Measurements from ENCODE around the gene TUBA4B.
"Not testable (repeated sequence)": the region's sequence is repeated elsewhere in the genome, so short reads cannot be mapped to it uniquely, and the experiment has no call there.

Gene TUBA4B

DNA sequence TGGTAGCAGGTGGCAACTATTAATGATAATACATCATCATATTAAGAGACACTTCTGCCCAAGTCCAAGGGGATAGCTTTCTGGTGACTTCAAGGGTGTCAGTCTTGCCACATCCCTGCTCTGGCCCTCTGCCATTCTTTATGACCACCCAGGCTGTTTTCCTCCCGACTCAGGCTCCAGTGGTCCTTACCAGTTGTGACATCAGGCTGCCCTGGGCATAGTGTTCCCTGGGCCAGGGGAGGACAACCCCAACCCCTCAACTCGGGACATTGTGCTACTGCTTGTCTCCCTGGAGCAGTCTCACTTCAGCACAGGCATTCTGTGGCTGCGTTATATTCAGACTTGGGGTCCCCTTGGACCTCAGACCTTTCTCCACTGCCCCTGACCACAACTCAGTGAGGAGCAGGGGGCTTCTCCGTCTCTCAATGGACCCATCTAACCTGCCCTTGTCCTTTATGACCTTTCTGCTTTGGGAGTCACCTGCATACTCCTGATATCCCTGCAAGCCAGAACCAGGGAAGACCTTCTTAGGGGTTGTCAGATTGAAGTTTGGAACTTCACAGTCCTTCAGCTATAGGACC is 39.0 kb downstream of the TUBA4B start:
- no peak for DNase-seq

DNA sequence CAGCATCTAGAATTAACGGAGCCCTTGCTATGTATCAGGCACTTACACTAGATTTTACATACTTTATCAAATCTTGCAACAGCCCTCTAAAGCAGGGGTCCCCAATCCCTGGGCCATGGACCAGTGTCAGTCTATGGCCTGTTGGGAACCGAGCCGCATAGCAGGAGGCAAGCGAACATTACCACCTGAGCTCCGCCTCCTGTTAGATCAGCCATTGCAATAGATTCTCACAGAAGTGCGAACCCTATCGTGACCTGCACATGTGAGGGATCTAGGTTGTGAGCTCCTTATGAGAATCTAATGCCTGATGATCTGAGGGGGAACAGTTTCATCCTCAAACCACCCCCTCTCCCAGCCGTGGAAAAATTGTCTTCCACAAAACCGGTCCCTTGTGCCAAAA is 39.6 kb downstream of the TUBA4B start:
- DNase-seq: no peak

DNA sequence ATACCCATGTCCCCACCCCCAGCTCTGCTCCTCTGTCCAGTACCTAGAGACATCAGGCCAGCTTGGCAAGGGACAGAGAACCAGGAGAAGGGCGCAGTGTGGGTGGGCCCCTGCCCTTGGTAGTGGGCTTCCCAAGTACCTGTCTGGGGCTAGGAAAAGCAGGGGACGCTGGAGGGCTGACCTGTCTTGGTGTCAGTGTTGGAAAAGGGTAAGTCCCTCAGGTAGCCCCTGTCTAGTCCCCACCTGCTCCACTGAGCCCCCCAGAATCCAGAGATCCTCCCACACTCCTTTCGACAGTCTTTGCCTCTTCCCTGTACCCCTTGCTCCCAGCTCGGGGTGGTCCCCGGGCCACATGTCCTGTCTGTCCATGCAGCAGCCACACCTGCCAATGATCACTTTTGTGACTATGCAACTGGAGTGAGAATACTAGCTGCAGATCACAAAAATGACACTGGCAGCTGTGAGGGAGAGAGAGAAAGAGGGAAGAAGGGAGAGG is 40.7 kb downstream of the TUBA4B start:
- no peak for DNase-seq

DNA sequence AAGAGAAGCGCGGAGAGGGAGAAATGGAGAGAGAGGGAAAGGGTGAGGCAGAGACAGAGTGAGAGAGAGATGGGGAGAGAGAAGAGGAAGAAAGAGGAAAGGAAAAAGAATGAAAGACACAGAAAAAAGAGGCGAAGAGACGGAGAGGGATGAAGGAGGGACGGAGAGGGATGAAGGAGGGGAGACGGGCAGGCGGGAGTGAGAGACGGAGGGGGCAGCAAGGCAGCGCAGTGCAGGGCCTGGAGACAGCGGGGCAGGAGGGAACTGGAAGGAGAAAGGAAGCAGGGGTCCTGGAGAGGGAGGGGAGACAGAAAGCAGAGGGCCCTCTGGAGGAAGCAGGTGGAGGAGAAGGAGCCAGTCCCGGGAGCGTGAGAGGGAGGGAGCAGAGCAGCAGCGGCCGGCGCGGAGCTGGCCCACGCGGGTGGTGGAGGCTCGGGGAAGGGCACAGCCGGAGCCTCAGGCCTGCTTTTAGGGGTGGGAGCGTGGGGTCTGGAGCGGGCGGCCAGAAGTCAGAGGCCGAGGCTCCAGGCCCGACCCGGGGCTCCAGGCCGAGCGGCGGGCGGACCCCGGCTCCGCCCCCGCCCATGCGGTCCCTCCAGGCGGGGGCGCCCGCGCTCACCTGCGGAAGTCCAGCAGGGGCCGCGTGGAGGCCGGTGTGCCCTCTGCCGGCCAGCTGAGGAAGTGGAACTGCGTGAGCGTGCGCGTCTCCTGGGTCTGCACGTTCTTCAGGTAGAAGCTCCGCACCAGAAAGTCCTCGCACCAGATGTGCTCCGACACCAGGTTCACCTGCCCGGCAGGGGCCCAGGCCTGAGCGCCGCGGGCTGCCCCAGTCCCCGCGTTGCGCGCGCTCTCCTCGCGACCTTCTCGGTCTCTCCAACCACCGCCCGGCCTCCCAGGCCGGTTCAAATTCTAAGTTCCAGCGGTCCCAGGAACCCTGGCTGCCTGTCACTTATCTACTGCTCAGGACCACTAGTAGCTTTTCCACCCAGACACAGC is 41.6 kb downstream of the TUBA4B start:
- DNase-seq: peak; percentile 88

DNA sequence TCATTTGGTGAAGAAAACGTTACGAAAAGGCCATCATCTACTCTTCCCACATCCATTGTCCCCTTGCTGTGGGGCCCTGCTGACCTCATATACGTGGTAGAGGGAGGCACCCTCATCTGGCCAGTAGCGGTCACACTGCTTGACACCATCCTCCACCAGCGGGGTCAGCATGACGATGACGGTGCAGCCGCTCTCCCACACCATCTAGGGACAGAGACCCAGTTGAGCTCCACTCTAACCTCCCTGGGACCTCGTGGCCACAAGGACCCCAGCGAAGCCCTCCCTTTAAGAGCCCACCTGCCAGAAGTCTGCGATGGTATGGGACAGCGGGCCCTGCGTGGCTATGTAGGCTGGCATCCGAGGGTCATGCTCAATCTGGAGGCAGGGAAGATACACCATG is 43.1 kb downstream of the TUBA4B start:
- no peak for DNase-seq

DNA sequence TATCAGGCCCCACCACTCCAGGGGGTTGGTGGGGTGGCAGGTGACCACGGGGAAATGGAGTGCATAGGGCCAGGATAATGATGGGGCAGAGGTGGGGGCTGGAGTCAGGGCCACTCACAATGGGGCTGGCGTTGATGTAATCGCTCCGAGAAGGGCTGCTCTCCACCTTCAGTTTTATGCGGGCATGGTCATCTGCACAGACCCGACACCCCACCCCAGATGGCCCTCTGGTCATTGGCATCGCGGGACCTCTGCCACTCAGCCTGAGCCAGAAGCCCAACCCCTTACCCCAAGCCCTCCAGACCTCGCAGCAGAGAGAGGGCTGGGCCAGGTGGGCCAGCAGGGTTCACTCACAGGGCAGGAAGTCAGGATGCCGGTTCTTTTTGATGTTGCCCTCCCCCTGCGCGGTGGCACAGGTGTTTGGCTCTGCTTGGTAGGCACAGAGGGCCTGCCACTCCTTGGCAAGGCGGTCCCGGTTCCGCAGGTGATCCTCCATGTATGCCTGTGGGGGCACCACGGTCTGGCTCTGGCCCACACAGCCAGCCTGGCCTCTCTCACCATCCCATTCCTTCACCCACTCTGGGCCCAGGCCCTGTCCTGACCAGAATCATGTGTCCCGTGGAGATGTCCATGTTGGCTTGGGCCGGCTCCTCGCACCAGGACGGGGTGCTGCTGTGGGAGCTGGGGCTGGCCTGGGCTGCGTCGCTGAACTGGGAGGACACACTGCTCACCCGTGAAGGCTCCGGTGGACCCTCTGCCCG is 43.8 kb downstream of the TUBA4B start:
- no peak for DNase-seq

DNA sequence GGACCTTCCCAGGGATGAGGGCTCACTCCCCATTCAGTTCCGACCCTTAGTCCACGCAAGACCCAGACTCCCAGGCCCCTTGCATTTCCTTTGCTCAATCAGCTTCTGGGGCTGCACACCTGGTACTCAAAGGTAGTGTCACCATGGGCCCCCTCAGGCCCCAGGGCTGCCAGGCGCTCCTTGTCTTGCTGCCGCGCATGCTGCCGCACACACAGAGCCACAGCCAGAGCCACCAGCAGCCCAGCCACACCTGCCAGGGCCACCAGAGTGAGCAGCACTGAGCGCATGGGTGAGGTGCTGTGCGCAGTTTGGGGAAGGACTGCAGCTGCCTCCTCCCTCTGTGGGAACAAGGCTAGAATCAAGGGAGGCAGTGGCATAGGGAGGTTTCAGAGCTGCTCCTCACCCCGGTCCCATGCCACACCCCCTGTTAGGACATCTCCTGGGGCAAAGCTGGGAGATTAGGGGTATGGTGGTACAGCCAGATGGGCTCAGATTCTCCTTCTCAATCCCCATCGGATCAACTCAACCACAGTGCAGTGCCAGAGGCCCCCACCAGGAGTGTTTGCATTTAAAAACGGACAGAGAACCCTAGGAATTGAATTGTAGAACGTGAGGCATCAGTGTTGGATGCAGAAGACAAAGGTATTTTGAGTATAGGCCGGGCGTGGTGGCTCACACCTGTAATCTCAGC is 44.9 kb downstream of the TUBA4B start:
- no peak for DNase-seq

DNA sequence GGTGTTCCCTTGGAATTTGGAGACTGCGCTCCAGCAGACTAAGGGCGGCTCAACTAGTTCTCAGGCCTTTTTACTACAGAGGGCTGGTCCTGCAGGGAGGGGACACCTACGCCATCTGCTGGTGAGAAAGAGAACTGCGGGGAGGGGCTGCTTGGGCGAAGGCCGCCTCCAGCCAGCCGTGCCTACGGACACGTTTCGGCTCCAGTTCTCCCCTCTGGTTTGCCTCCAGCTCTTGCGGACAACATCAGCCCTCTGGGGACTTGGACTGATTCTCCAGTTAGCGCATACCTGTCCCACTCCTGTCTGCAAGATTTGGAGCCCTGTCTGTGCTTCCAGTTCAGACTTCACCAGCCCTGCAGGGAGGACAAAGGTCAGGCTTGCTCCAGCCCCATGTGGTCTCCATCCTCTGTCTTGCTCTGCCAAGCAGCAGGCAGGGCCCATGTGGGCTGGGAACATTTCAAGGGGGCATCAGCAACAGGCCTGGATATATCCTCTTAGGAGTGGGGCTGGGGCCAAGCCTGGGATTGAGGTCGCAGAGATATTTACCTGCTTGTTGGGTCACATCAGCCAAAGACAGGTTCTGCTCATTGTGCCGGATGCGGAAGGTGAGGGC is 45.8 kb downstream of the TUBA4B start:
- peak; percentile 76 to 91 for DNase-seq

DNA sequence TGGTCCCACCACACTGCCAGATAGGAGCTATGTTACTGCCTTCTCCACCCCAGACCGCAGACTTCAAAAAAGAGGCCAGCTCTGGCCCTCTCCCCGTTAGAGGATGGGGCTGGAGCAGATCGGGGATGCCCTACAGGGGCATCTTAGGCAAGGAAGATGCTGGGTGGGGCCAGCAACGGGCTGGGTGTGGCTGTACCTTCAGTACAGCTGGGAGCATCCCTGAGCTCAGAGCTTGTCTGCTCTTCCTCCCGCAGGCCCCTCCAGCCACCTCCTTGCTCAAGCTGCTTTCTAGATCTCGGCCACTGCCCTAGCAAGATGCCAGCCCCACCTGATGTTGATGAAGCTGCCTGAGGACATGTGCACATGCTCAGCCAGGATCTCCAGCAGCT is 46.3 kb downstream of the TUBA4B start:
- DNase-seq: no peak

DNA sequence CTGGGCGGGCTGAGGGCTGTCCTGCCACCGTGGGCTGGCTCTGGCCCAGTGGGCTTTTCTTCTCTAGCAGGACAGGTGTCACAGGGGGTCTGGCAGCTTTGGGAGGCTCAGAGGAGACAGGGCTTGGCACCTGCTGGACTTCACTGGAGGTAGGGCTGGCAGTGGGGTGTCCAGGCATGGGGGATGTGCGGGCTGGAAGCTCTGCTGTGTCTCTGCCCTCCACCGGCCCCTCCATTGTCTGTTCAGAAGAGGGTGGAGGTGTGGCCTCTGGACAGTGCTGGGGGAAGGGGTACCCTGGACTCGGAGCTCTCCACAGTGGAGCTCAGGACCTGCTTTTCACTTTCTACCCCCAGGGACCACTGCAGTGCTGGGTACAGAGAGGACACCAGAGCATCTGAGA is 47.0 kb downstream of the TUBA4B start:
- no peak for DNase-seq

DNA sequence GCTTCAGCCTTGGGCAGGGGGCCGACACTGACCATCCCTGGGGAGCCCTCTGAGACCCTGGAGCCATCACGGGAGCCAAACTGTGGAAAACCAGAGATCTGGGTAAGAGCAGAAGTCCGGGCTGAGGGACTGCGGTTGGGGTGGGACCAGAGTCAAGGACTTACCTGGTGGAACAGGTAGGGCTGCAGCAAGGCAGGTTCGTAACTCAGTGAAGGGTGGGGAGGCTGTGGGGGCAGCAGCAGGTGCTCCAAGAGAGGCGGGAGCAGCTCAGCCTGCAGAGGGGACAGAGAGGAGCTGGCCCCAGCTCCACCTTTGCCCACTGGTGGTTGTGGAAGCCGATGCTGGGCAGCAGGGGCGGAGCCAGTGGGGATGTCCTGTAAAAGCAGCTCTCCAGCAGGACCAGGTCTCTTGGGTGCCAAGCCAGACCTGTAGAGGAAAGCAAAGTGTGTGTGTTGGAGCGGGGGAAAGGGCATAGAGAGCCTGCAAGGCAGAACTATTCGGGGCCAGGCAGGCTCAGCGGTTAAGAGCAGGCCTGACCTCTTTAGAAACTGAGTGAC is 49.4 kb downstream of the TUBA4B start:
- no peak for DNase-seq

DNA sequence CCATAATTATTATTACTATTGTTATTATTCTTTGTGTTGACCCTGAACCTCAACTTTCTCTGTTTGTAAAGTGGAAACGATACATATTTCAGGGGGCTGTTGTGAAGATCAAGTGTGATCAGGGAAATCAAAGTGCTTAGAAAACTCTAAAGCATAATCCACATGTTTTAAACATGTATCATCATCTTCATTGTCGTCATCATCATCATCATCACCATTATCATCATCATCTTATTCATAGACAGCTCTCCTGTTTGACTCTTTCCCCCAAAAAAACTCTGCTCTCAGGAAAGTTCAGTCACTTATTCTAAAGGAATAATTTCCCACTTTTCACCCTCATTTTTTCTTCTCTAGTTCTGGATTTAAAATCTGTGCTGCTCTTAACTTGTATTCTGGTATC is 51.2 kb downstream of the TUBA4B start:
- no peak for DNase-seq

DNA sequence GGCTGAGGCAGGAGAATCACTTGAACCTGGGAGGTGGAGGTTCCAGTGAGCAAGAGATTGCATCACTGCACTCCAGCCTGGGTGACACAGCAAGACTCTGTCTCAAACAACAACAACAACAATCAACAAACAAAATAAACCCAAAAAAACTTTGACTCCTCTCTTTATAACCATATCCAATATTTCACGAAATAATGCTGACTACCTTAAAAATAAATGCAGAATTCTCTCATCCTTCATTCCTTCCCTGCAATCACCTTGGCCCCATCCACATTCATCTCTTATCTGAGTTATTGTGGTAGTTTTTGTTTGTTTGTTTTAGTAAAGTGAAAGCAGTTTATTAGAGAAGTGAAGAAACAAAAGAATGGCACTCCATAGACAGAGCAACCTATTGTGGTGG is 53.0 kb downstream of the TUBA4B start:
- no peak for DNase-seq

DNA sequence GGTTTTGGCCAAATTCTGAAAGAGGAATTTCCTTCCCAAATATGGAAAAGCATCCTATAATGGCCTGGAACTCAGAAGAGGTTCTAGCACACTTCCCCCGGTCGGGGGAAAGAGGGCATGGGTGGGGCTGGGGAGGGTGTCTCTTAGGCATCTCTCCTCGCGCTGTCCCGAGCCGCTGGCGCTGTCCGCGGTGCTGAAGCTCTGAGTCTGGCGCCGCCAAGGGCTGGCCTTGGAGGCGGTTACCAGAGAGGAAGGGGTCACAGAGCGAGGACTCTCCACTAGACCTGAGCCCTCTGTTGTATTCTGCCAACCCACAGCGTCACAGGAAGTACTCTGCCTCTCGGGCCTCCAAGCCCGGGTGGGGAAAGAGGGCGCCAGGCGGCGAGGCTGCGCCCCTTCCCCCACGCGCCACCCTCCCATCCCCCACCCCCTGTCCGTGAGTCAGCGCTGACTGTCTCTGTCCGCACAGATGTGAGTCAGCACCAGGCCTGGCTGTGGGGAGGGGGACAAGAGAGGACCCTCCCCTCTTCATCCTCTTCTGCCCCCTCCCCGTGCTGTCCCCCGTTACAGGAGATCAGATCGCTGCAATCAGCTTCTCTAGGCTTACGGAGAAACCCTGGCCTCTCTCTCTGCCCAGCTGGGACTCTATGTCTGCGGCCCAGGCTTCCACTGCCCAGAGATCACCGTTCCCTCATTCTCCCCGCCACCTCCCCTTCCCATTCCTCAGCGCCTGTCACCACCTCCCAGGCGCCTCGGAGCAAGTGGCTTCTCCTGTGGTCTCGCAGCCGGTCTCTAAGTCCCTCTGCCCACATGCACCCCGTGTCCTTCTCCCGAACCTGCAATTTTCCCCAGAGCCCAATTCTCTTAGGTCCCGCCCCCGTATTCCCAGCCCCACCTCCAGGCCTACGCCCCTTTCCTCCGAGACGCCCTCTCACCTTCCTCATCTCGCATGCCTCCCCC is 55.4 kb downstream of the TUBA4B start:
- DNase-seq: peak; percentile 42 to 58

DNA sequence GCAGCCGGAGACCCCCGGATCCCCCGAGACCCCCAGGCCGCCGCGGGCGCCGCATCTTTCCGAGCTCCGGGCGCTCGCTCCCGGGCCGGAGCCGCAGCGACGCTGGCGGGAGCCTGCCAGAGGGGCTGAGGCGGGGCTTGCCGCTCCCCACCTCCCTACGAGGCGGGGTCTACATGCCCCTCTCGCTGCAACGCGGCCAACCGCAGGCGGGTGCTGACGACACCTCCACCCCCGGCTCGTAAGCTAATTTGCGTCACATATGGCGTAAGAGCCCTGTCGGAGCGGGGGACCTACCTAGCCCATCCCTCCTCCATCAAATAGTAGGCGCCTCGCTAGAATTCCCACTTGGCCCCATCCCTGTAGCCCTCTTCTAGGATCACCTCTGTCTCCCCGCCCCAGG is 56.2 kb downstream of the TUBA4B start, which contains the start of gene PTPRN:
Gene PTPRN (minus strand): TSS at position 124 of the 400 bp plus-strand sequence. CDS start 69 bp downstream, at position 55.
- no peak for DNase-seq

DNA sequence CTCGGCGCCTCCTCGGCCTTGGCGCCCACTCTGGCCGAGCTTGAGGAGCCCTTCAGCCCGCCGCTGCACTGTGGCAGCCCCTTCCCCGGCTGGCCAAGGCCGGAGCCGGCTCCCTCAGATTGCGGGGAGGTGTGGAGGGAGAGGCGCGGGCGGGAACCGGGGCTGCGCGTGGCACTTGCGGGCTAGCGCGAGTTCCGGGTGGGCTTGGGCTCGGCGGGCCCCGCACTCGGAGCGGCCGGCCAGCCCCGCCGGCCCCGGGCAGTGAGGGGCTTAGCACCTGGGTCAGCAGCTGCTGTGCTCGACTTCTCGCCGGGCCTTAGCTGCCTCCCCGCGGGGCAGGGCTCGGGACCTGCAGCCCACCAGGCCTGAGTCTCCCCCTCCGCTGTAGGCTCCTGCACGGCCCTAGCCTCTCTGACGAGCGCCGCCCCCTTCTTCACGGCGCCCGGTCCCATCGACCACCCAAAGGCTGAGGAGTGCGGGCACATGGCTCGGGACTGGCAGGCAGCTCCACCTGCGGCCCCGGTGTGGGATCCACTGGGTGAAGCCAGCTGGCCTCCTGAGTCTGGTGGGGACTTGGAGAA is 59.7 kb downstream of the TUBA4B start:
- DNase-seq: not testable (repeated sequence)

DNA sequence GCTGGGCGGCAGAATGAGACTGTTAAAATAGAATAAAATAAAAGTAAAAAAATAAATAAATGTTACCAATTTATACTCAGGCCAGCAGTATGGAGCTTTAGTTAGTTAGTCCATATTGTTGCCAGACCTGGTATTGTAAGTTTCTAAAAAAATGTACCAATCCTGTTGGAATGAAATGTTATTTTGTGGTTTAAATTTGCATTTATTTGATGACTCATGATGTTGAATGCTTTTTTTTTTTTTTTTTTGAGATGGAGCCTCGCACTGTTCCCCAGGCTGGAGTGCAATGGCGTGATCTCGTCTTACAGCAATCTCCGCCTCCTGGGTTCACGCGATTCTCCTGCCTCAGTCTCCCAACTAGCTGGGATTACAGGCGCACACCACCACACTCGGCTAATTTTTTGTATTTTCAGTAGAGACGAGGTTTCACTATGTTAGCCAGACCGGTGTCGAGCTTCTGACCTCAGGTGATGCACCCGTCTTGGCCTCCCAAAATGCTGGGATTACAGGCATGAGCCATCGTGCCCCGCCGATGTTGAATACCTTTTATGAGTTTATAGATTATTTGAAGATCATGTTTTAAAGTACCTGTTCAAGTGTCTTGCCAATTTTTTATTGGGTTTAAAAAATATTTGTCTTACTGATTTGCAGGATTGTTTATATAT is 61.9 kb downstream of the TUBA4B start:
- DNase-seq: no peak
